Natural killer cell (primary cell): ENCODE measurements around the gene MTNR1B. TPM values are rescaled to one million over a fixed set of nuclear protein-coding genes. Genes with fewer than 3 reads are reported as not detected.

Source experiments
- ATAC-seq, 3 donors: fragments of 150-1000 bp in 2 of 3; fragments of 200-7000 bp in 1 of 3; cut with Tn5 transposase; 1 replicate in 1 of 3; 2 replicates in 2 of 3; pipeline ENCODE4 v1.10.0; 2021; ENCODE audit warnings: mild to moderate bottlenecking in 2 of 3, moderate library complexity in 2 of 3
- DNase-seq, 2 donors: peaks; one replicate each; pipeline versions ENCODE4 v3.0.0 to v3.0.0-alpha.2; 2013 to 2021; ENCODE audit warnings: mixed read lengths in 1 of 2
- H3K27ac ChIP-seq: one replicate; pipeline ENCODE4 v1.5.1; 2013; ENCODE audit warnings: mild to moderate bottlenecking, low read length
- H3K27me3 ChIP-seq: one replicate; pipeline ENCODE4 v1.6.1; 2013; ENCODE audit warnings: low read length; ENCODE audit not compliant: control insufficient read depth, insufficient read depth
- H3K36me3 ChIP-seq: one replicate; pipeline ENCODE4 v1.6.1; 2013; ENCODE audit warnings: low read length; ENCODE audit not compliant: control insufficient read depth, insufficient read depth
- H3K4me1 ChIP-seq: one replicate; pipeline ENCODE4 v1.6.1; 2013; ENCODE audit warnings: low read length; ENCODE audit not compliant: control insufficient read depth, insufficient read depth
- H3K4me3 ChIP-seq: one replicate; pipeline ENCODE4 v1.5.1; 2013; ENCODE audit warnings: low read length
- H3K9me3 ChIP-seq: one replicate; pipeline ENCODE4 v1.6.1; 2013; ENCODE audit warnings: low read length; ENCODE audit not compliant: control insufficient read depth, insufficient read depth
- H3K27ac Mint-ChIP-seq, 2 donors: one replicate each; pipeline ENCODE4 v1.8.0; 2022; ENCODE audit warnings: mild to moderate bottlenecking in 2 of 2, mixed read lengths in 2 of 2, moderate library complexity in 1 of 2
- H3K27me3 Mint-ChIP-seq, 2 donors: one replicate each; pipeline ENCODE4 v1.8.0; 2022; ENCODE audit warnings: low read depth in 2 of 2, mixed read lengths in 2 of 2
- H3K36me3 Mint-ChIP-seq: one replicate; pipeline ENCODE4 v1.8.0; 2022; ENCODE audit warnings: mixed read lengths
- H3K4me1 Mint-ChIP-seq, 2 donors: one replicate each; pipeline ENCODE4 v1.8.0; 2022; ENCODE audit warnings: mixed read lengths in 2 of 2
- H3K4me3 Mint-ChIP-seq: one replicate; pipeline ENCODE4 v1.8.0; 2022; ENCODE audit warnings: mild to moderate bottlenecking, moderate library complexity, mixed read lengths
- H3K9me3 Mint-ChIP-seq, 2 donors: one replicate each; pipeline ENCODE4 v1.8.0; 2022; ENCODE audit warnings: mixed read lengths in 2 of 2
- CTCF ChIP-seq: fragments of 200-600 bp; IDR thresholded peaks from one replicate; pipeline ENCODE4 v1.8.0; 2022; ENCODE audit warnings: antibody characterized with exemption
- WGBS: methylation state at CpG from one replicate; pipeline ENCODE4 v1.1.7; 2013; ENCODE audit warnings: missing lambda C conversion rate; ENCODE audit not compliant: insufficient coverage; 5-methylcytosine and 5-hydroxymethylcytosine counted together
- intact Hi-C: fragments of 100-400 bp; cut with micrococcal nuclease; formaldehyde crosslinking; loops from one replicate; pipeline ENCODE4 v1.14.2; 2022
- total RNA-seq, 4 donors: library from RNA; stranded (reverse); fragments of 120-200 nt in 1 of 4; gene quantifications; one replicate each; pipeline versions ENCODE4 v1.2.3 to v1.2.4, GENCODE V29; 2013 to 2022

The MTNR1B gene
- total RNA-seq, 3 donors from 2014 or later (not counting 1 experiment from before 2014, with no cell fraction given): not detected

DNA sequence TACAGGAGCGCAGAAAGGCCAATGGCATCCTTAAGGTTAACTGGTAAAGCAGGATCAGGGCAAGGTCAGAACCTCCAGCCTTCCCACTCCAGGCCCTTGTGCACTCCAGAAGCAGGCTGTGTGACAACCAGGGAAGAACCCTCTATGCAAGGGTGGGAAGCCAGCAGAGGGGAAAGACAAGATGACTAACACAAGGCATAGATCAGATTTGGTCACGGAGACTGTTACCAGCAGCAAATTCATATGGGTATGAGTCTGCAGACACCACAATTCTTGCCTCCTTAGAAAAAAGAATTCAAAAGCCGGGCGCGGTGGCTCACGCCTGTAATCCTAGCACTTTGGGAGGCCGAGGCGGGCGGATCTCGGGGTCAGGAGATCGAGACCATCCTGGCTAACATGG lies 39.8 kb upstream of the MTNR1B start:
- Mint-ChIP-seq H3K36me3 (no peaks in the 10 kb centered on the region), H3K27ac (no peak overlapping the region), H3K27me3 (no peaks in the 10 kb centered on the region), H3K4me1 (no peaks in the 10 kb centered on the region), H3K4me3 (no peak overlapping the region), H3K9me3 (peaks cover 2 to 8% of the 10 kb centered on the region in 2 donors)
- no peak overlapping the region for H3K27ac ChIP-seq
- no peaks in the 10 kb centered on the region for H3K36me3 ChIP-seq
- H3K27me3 ChIP-seq: no peaks in the 10 kb centered on the region
- peaks cover 5% of the 10 kb centered on the region for H3K9me3 ChIP-seq
- H3K4me3 ChIP-seq: no peak overlapping the region
- WGBS: 93% methylated on average over 9 of the region's 11 CpGs
- no peak for ATAC-seq
- no peak for DNase-seq
- intact Hi-C loops: no loop called here
- no peak for TF ChIP-seq CTCF
- H3K4me1 ChIP-seq: no peaks in the 10 kb centered on the region

GRCh38 chr11:92931746-92932422 lies 37.6 kb upstream of the MTNR1B start:
- H3K4me1 Mint-ChIP-seq: no peaks in the 10 kb centered on the region
- no peaks in the 10 kb centered on the region for H3K36me3 Mint-ChIP-seq
- peaks cover 2% of the 10 kb centered on the region in 2 donors for H3K9me3 Mint-ChIP-seq
- H3K36me3 ChIP-seq: no peaks in the 10 kb centered on the region
- H3K4me3 ChIP-seq: no peak overlapping the region
- H3K27ac ChIP-seq: no peak overlapping the region
- H3K4me3 Mint-ChIP-seq: no peak overlapping the region
- ATAC-seq (no peak), DNase-seq (no peak)
- no peak overlapping the region for H3K27ac Mint-ChIP-seq
- no peak for TF ChIP-seq CTCF
- H3K27me3 Mint-ChIP-seq: no peaks in the 10 kb centered on the region
- WGBS: 90% methylated on average over 1 of the region's 3 CpGs
- no peaks in the 10 kb centered on the region for H3K4me1 ChIP-seq
- intact Hi-C loops: no loop called here
- no peaks in the 10 kb centered on the region for H3K9me3 ChIP-seq
- H3K27me3 ChIP-seq: no peaks in the 10 kb centered on the region

DNA sequence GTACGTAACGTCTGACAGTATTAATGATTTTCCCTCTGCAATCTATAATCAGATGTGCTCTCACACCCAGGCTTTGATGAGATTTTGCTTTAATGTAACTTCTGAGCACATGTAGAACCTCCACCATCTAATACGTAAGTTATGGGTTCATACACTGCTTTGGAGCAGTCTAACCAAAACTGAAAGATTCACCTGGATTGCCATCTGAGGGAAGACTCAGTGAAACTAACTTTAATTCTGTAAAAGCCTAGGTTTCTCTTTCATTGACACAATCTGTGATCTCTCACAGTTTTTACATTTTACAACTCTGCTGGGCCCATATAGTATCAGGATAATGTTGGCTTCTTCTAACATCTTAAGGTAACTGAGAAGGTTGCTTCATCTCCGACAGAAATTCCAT lies 30.1 kb upstream of the MTNR1B start:
- no peaks in the 10 kb centered on the region for H3K36me3 ChIP-seq
- H3K4me3 ChIP-seq: no peak overlapping the region
- DNase-seq (no peak), ATAC-seq (no peak)
- no peak overlapping the region for H3K4me3 Mint-ChIP-seq
- H3K27me3 Mint-ChIP-seq: no peaks in the 10 kb centered on the region
- no peak for TF ChIP-seq CTCF
- intact Hi-C loops: no loop called here
- H3K4me1 ChIP-seq: no peaks in the 10 kb centered on the region
- H3K9me3 Mint-ChIP-seq: no peaks in the 10 kb centered on the region
- peaks cover 0 to 6% of the 10 kb centered on the region in 2 donors for H3K4me1 Mint-ChIP-seq
- no peaks in the 10 kb centered on the region for H3K27me3 ChIP-seq
- WGBS: 83% methylated on average over 4 of the region's 4 CpGs
- H3K36me3 Mint-ChIP-seq: no peaks in the 10 kb centered on the region
- no peak overlapping the region for H3K27ac ChIP-seq
- H3K9me3 ChIP-seq: no peaks in the 10 kb centered on the region
- no peak overlapping the region for H3K27ac Mint-ChIP-seq
